GM12874 (cell line): Measurements from ENCODE around the gene CRLF3.

ENCODE experiments used
- TF ChIP-seq, protein P1 (sequence below): IDR thresholded peaks from 2 replicates; pipeline ENCODE4 v1.5.1; 2011; ENCODE audit warnings: low read depth, mild to moderate bottlenecking, control low read depth, low read length, moderate library complexity; ENCODE audit not compliant: insufficient read depth

Gene CRLF3

DNA sequence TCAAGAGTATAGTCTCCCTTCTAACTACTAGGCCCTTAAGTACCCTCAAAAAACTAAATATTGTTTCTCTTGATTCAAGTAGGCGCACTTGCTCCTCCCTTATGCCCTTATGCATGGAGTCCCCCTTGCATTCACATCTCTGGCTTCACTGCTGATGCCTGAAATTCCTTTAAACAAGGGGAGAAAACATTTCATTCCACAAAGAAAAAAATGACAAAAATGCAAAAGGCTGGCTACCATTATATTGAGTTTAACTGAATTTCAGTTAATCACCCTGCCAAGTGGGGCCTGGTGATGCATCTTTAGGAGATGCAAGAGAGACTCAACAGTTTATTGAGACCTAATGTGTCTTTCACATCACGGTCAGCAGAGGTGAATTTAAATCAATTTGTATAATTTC, 35.6 kb downstream of the CRLF3 start:
- TF ChIP-seq, protein P1, sequence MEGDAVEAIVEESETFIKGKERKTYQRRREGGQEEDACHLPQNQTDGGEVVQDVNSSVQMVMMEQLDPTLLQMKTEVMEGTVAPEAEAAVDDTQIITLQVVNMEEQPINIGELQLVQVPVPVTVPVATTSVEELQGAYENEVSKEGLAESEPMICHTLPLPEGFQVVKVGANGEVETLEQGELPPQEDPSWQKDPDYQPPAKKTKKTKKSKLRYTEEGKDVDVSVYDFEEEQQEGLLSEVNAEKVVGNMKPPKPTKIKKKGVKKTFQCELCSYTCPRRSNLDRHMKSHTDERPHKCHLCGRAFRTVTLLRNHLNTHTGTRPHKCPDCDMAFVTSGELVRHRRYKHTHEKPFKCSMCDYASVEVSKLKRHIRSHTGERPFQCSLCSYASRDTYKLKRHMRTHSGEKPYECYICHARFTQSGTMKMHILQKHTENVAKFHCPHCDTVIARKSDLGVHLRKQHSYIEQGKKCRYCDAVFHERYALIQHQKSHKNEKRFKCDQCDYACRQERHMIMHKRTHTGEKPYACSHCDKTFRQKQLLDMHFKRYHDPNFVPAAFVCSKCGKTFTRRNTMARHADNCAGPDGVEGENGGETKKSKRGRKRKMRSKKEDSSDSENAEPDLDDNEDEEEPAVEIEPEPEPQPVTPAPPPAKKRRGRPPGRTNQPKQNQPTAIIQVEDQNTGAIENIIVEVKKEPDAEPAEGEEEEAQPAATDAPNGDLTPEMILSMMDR = no peak

DNA sequence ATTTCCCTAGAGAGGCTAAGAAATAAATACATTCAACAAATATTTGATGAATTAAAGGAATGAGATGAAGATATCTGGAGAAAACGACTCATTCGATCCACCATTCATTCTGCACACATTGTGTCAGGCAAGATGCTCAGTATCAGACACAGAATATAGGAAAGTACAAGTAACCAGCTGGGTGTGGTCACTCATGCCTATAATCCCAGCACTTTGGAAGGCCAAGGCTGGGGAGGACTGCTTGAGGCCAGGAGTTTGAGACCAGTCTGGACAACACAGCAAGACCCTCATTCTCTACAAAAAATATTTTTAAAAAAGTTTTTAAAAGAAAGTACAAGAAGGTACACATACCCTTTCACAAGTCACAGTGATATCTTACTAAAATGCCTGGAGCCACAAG, 42.3 kb downstream of the CRLF3 start:
- TF ChIP-seq, protein P1 = no peak

DNA sequence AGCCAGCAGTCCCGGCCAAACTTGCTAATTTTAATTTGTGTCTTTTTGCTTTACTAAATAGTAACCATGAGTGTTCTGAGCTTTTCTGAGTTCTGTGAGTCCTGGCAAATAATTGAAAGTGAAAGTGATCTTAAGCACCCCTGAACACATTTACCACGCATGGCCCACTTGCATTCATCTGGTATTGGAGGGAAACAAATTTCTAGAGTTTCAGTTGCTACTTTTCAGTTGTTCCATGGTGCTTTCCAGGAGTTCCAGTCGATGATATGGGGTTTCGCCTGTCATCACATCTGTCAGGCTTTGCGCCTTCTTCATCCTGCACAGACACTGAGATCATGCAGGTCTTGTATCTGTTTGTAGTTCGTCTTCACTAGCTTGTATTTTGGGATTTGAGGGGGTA, 44.1 kb downstream of the CRLF3 start:
- TF ChIP-seq, protein P1 = no peak

DNA sequence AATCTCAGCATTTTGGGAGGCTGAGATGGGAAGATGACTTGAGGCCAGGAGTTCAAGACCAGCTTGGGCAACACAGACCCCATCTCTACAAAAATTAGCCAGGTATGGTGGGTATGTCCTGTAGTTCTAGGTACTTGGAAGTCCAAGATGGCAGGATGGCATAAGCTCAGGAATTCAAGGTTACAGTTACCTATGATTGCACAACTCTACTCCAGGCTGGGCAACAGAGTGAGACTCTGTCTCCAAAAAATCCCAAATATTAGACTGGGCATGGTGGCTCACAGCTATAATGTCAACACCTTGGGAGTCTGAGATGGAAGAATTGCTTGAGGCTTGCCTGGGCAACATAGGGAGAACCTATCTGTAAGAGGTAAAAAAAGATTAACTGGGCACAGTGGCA, 63.4 kb downstream of the CRLF3 start:
- TF ChIP-seq, protein P1 = no peak
